HepG2 (cell line): Measurements from ENCODE around the gene CTCF. TPM values are rescaled to one million over a fixed set of nuclear protein-coding genes. Genes with fewer than 3 reads are reported as not detected.
A peak's percentile ranks its signal among the peaks of the same experiment; 100 is the strongest.

Source experiments
- AKAP8 ChIP-seq: sonication (generic); formaldehyde crosslinking; IDR thresholded peaks from 2 replicates; pipeline ENCODE4 v1.5.1; 2020; ENCODE audit warnings: mild to moderate bottlenecking, missing genetic modification reagents
- ESRRA ChIP-seq: sonication (generic); formaldehyde crosslinking; IDR thresholded peaks from 2 replicates; pipeline ENCODE4 v1.5.1; 2020; ENCODE audit warnings: mild to moderate bottlenecking, low read depth, missing genetic modification reagents
- IRF9 ChIP-seq: sonication (generic); formaldehyde crosslinking; IDR thresholded peaks from 2 replicates; pipeline ENCODE4 v1.8.0; 2022; ENCODE audit warnings: missing genetic modification reagents, mild to moderate bottlenecking, borderline replicate concordance
- KAT8 ChIP-seq: IDR thresholded peaks from 2 replicates; pipeline ENCODE4 v1.6.1; 2016; ENCODE audit warnings: missing genetic modification reagents, missing compliant biosample characterization
- MED8 ChIP-seq: sonication (generic); formaldehyde crosslinking; IDR thresholded peaks from 2 replicates; pipeline ENCODE4 v1.8.1; 2023; ENCODE audit warnings: mild to moderate bottlenecking, missing genetic modification reagents; ENCODE audit not compliant: insufficient replicate concordance
- MIXL1 ChIP-seq: IDR thresholded peaks from 2 replicates; pipeline ENCODE4 v1.6.1; 2016
- NR3C1 ChIP-seq: sonication (generic); formaldehyde crosslinking; IDR thresholded peaks from 2 replicates; pipeline ENCODE4 v1.4.0; 2020; ENCODE audit warnings: missing genetic modification reagents
- PRPF4 ChIP-seq: fragments of 200-400 bp; formaldehyde crosslinking; IDR thresholded peaks from 2 replicates; pipeline ENCODE4 v1.6.1; 2016; ENCODE audit warnings: low read length, low read depth; ENCODE audit not compliant: poor library complexity, severe bottlenecking
- PTBP1 ChIP-seq: fragments of 200-400 bp; formaldehyde crosslinking; IDR thresholded peaks from 2 replicates; pipeline ENCODE4 v1.6.1; 2018; ENCODE audit warnings: low read length, low read depth; ENCODE audit not compliant: poor library complexity, severe bottlenecking
- SAP130 ChIP-seq: IDR thresholded peaks from 2 replicates; pipeline ENCODE4 v1.6.1; 2016; ENCODE audit warnings: low read depth
- TFDP2 ChIP-seq: sonication (generic); formaldehyde crosslinking; IDR thresholded peaks from 2 replicates; pipeline ENCODE4 v1.4.0; 2020; ENCODE audit warnings: missing genetic modification reagents
- TRIM22 ChIP-seq: fragments of 450-650 bp; IDR thresholded peaks from 2 replicates; pipeline ENCODE4 v1.6.1; 2017
- ZC3H4 ChIP-seq: sonication (generic); formaldehyde crosslinking; IDR thresholded peaks from 2 replicates; pipeline ENCODE4 v1.4.0; 2020; ENCODE audit warnings: missing genetic modification reagents, borderline replicate concordance
- ZNF205 ChIP-seq: IDR thresholded peaks from 2 replicates; pipeline ENCODE4 v1.6.1; 2018; ENCODE audit warnings: missing biosample characterization, missing genetic modification reagents
- ZNF281 ChIP-seq: sonication (generic); formaldehyde crosslinking; IDR thresholded peaks from 2 replicates; pipeline ENCODE4 v1.4.0; 2020; ENCODE audit warnings: missing genetic modification reagents, borderline replicate concordance
- ZNF33B ChIP-seq: sonication (generic); formaldehyde crosslinking; IDR thresholded peaks from 2 replicates; pipeline ENCODE4 v1.5.1; 2020; ENCODE audit warnings: mild to moderate bottlenecking, missing genetic modification reagents
- ZNF768 ChIP-seq: sonication (generic); formaldehyde crosslinking; IDR thresholded peaks from 2 replicates; pipeline ENCODE4 v1.4.0; 2020; ENCODE audit warnings: missing genetic modification reagents
- ZNF780A ChIP-seq: sonication (generic); formaldehyde crosslinking; IDR thresholded peaks from 2 replicates; pipeline ENCODE4 v1.8.0; 2022; ENCODE audit warnings: mild to moderate bottlenecking, missing genetic modification reagents, moderate library complexity
- ZNF790 ChIP-seq: sonication (generic); formaldehyde crosslinking; IDR thresholded peaks from 2 replicates; pipeline ENCODE4 v1.8.0; 2022; ENCODE audit warnings: missing genetic modification reagents, mild to moderate bottlenecking, borderline replicate concordance
- polyA plus RNA-seq, 8 experiments: library from polyadenylated mRNA; depleted of rRNA in 3 of 8; stranded (reverse) in 7 of 8; unstranded in 1 of 8; fragments of >200 nt; fragmentation: Illumina TruSeq in 4 of 8; extraction: Trizol in 4 of 8; gene quantifications; 2 replicates each; pipeline versions ENCODE4 v1.2.1 to v1.2.3, GENCODE V29; 2011 to 2016; ENCODE audit warnings: low read depth in 4 of 8, missing spikeins in 1 of 8, mixed read lengths in 1 of 8; ENCODE audit not compliant: insufficient read depth in 1 of 8
- total RNA-seq, 5 experiments: library from RNA; depleted of rRNA; stranded (reverse); fragments of >200 nt; fragmentation: Illumina TruSeq; extraction: Trizol; gene quantifications; 2 replicates each; pipeline ENCODE4 v1.2.3, GENCODE V29; 2016; ENCODE audit warnings: low read depth in 1 of 5
- TF ChIP-seq, protein P1 (sequence below): sonication (generic); formaldehyde crosslinking; IDR thresholded peaks from 2 replicates; pipeline ENCODE4 v1.5.0; 2020; ENCODE audit warnings: mild to moderate bottlenecking, missing genetic modification reagents

CTCF gene
- total and polyA plus RNA-seq, 2 of the 13 experiments (the other 11 are each of a cell fraction or from before 2014, with no cell fraction given) = 19.5 to 37.5 TPM

GRCh38 chr16:67563708-67564468 lies 1.6 kb downstream of the CTCF start (continued):
- TF ChIP-seq ZNF281 (CRISPR knock-in tag) (no peak), ZNF790 (CRISPR knock-in tag) (no peak), TFDP2 (CRISPR knock-in tag) (peak; percentile 17; the same call in 1 of the 2 replicates), AKAP8 (0 out of 2 replicates have a peak, but pooled peaks have one; percentile 20), IRF9 (CRISPR knock-in tag) (no peak), ZNF205 (CRISPR knock-in tag) (no peak), MED8 (CRISPR knock-in tag) (no peak), KAT8 (CRISPR knock-in tag) (no peak), SAP130 (CRISPR knock-in tag) (peak; percentile 62; the same call in 1 of the 2 replicates), PTBP1 (no peak), ZNF780A (CRISPR knock-in tag) (no peak), ZC3H4 (no peak), ZNF768 (CRISPR knock-in tag) (no peak), PRPF4 (no peak), ZNF33B (no peak), NR3C1 (CRISPR knock-in tag) (no peak), MIXL1 (CRISPR knock-in tag) (peak; percentile 12; the same call in 1 of the 2 replicates), ESRRA (CRISPR knock-in tag) (no peak), TRIM22 (no peak)
- TF ChIP-seq, protein P1, sequence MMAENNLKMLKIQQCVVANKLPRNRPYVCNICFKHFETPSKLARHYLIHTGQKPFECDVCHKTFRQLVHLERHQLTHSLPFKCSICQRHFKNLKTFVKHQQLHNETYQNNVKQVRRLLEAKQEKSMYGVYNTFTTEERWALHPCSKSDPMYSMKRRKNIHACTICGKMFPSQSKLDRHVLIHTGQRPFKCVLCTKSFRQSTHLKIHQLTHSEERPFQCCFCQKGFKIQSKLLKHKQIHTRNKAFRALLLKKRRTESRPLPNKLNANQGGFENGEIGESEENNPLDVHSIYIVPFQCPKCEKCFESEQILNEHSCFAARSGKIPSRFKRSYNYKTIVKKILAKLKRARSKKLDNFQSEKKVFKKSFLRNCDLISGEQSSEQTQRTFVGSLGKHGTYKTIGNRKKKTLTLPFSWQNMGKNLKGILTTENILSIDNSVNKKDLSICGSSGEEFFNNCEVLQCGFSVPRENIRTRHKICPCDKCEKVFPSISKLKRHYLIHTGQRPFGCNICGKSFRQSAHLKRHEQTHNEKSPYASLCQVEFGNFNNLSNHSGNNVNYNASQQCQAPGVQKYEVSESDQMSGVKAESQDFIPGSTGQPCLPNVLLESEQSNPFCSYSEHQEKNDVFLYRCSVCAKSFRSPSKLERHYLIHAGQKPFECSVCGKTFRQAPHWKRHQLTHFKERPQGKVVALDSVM (CRISPR knock-in tag) = no peak
